ENCODE data around the gene MXD3. TPM values are rescaled to one million over a fixed set of nuclear protein-coding genes. Genes with fewer than 3 reads are reported as not detected.

Gene MXD3
- total and polyA plus RNA-seq, 12 donors, result 0.16 to 42.6 (median 3.6) TPM

DNA sequence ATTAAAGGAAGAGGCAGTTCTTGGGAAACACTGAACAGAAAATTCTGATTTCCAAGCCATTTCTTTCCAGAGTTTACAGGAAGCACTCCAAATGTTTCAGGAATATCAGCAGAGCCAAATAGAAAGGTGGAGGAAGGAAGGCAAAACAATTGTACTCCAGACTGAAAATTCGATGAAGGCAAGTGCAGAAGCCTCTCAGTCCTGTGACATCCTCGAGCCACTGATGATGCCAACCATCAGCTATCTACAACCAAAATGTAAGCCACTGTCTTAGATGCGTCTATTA is 37.6 kb upstream of the MXD3 start:
- peaks cover 17 to 39% of the 10 kb centered on the region in 2 donors for H3K4me1 ChIP-seq (replicated peaks in 1 of 2)
- no peaks in the 10 kb centered on the region for H3K27me3 ChIP-seq
- intact Hi-C loops (cut with DNase I), result no loop called here

DNA sequence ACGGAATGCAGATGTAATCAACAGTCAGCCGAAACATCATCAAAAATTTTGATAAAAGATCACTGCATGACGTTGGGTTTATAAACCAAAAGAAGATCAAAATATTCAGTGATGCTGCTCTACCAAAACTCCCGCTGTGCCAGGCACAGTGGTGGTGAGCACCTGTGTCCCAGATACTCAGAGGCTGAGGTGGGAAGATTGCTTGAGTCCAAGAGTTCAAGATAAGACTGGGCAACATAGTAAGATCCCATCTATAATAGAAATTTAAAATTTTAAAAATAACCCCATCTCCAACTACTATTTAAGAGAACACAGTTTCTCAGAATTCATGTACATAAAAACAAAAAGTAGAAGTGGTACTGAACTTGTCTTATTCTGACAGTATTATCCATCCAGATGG is 36.0 kb upstream of the MXD3 start:
- Histone ChIP-seq H3K9me3 (replicated peaks in 1 of 3) (no peaks in the 10 kb centered on the region), H3K4me3 (no peak overlapping the region), H3K36me3 (replicated peaks in 1 of 2) (peaks cover 0 to 10% of the 10 kb centered on the region in 2 donors), H3K4me1 (replicated peaks in 1 of 2) (peaks cover 17 to 39% of the 10 kb centered on the region in 2 donors), H3K27ac (no peak overlapping the region), H3K27me3 (no peaks in the 10 kb centered on the region)
- TF ChIP-seq, protein P1, sequence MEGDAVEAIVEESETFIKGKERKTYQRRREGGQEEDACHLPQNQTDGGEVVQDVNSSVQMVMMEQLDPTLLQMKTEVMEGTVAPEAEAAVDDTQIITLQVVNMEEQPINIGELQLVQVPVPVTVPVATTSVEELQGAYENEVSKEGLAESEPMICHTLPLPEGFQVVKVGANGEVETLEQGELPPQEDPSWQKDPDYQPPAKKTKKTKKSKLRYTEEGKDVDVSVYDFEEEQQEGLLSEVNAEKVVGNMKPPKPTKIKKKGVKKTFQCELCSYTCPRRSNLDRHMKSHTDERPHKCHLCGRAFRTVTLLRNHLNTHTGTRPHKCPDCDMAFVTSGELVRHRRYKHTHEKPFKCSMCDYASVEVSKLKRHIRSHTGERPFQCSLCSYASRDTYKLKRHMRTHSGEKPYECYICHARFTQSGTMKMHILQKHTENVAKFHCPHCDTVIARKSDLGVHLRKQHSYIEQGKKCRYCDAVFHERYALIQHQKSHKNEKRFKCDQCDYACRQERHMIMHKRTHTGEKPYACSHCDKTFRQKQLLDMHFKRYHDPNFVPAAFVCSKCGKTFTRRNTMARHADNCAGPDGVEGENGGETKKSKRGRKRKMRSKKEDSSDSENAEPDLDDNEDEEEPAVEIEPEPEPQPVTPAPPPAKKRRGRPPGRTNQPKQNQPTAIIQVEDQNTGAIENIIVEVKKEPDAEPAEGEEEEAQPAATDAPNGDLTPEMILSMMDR (IDR thresholded peaks at IDR 0.05), result no peak
- no peak for TF ChIP-seq POLR2A (IDR thresholded peaks at IDR 0.05)
- WGBS, 4 donors, result 84 to 97% (median 91%) methylated on average over 4 of the region's 4 CpGs
- no peak for DNase-seq
- intact Hi-C loops (cut with DNase I), result no loop called here

More for the DNA sequence above, 37.6 kb upstream of the MXD3 start:
- Histone ChIP-seq H3K36me3 (replicated peaks in 1 of 2) (peaks cover 0 to 10% of the 10 kb centered on the region in 2 donors), H3K9me3 (replicated peaks in 1 of 3) (no peaks in the 10 kb centered on the region), H3K27ac (no peak overlapping the region), H3K4me3 (no peak overlapping the region)
- WGBS, 4 donors, result 64 to 71% (median 69%) methylated on average over 3 of the region's 3 CpGs
- TF ChIP-seq POLR2A (IDR thresholded peaks at IDR 0.05), result no peak
- TF ChIP-seq, protein P1 (IDR thresholded peaks at IDR 0.05), result no peak
- DNase-seq, result no peak

DNA sequence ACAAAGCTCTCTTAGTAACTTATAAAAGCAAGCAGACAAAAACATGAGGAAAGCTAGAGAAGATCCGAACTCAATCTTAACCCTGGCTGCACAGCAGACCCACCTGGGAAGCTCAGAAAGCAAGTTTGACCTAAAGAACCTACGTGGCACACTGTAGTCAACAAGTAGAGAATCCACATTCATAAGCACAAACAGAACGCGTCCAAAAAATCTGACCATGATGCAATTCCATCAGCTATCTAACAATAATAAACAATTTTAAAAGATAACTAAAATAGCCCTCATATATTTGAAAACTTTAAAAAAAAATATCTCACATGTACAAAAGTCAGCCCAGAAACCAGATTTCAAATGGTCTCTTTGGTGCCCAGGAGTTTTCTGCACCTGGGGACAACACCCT is 35.1 kb upstream of the MXD3 start:
- DNase-seq, result no peak
- peaks cover 17 to 36% of the 10 kb centered on the region in 2 donors for H3K4me1 ChIP-seq (replicated peaks in 1 of 2)
- no peak overlapping the region for H3K4me3 ChIP-seq
- intact Hi-C loops (cut with DNase I), result no loop called here
- H3K36me3 ChIP-seq (replicated peaks in 1 of 2), result peaks cover 0 to 12% of the 10 kb centered on the region in 2 donors
- no peaks in the 10 kb centered on the region for H3K27me3 ChIP-seq
- WGBS, 4 donors, result 66 to 83% (median 71%) methylated on average over 4 of the region's 4 CpGs
- H3K27ac ChIP-seq, result no peak overlapping the region
- no peaks in the 10 kb centered on the region for H3K9me3 ChIP-seq (replicated peaks in 1 of 3)
- no peak for TF ChIP-seq POLR2A (IDR thresholded peaks at IDR 0.05)
- TF ChIP-seq, protein P1 (IDR thresholded peaks at IDR 0.05), result no peak

DNA sequence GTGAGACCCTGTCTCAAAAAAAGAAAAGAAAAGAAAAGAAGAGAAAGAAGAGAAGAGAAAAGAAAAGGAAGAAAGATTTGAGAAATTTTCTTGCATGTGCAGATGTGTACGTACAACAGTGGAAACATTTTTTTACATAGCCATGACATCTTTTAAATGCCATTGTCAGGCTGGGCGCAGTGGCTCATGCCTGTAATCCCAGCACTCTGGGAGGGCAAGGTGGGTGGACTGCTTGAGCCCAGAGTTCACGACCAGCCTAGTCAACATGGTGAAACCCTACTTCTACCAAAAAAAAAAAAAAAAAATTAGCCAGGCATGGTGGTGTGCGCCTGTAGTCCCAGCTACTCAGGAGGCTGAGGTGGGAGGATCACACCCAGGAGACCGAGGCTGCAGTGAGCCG is 33.2 kb upstream of the MXD3 start:
- Histone ChIP-seq H3K36me3 (replicated peaks in 1 of 2) (peaks cover 0 to 19% of the 10 kb centered on the region in 2 donors), H3K27me3 (no peaks in the 10 kb centered on the region), H3K4me1 (replicated peaks in 1 of 2) (peaks cover 7 to 24% of the 10 kb centered on the region in 2 donors), H3K27ac (no peak overlapping the region), H3K9me3 (replicated peaks in 1 of 3) (no peaks in the 10 kb centered on the region), H3K4me3 (no peak overlapping the region)
- no peak for DNase-seq
- intact Hi-C loops (cut with DNase I), result no loop called here
- no peak for TF ChIP-seq POLR2A (IDR thresholded peaks at IDR 0.05)
- TF ChIP-seq, protein P1 (IDR thresholded peaks at IDR 0.05), result no peak
- 95 to 98% (median 96%) methylated on average over 6 of the region's 6 CpGs for WGBS, 4 donors

Data from adrenal gland (tissue), 12 donors.